HG02798 (cell line): ENCODE measurements around the gene TGFBR3.
"Not testable (repeated sequence)": the region's sequence is repeated elsewhere in the genome, so short reads cannot be mapped to it uniquely, and the experiment has no call there.

ENCODE experiments used
- ATAC-seq: cut with Tn5 transposase; IDR thresholded peaks from one replicate; pipeline ENCODE4 v1.9.1; 2021; ENCODE audit warnings: mild to moderate bottlenecking; ENCODE audit not compliant: unreplicated experiment, poor library complexity

TGFBR3 gene

GRCh38 chr1:91852011-91852410, 33.9 kb downstream of the TGFBR3 start:
- not testable (repeated sequence) for ATAC-seq

GRCh38 chr1:91851130-91852010, 34.6 kb downstream of the TGFBR3 start:
- no peak for ATAC-seq

- ATAC-seq, result no peak
Observed at GRCh38 chr1:91850708-91851107, 35.2 kb downstream of the TGFBR3 start.

- no peak for ATAC-seq
Observed at GRCh38 chr1:91847851-91848250, 38.1 kb downstream of the TGFBR3 start.

- no peak for ATAC-seq
Observed at GRCh38 chr1:91846639-91847013, 39.3 kb downstream of the TGFBR3 start.

- ATAC-seq, result no peak
Observed at GRCh38 chr1:91846007-91846638, 39.8 kb downstream of the TGFBR3 start.

GRCh38 chr1:91844862-91845528, 41.0 kb downstream of the TGFBR3 start:
- no peak for ATAC-seq

GRCh38 chr1:91843843-91844242, 42.1 kb downstream of the TGFBR3 start:
- no peak for ATAC-seq

GRCh38 chr1:91842563-91842962, 43.4 kb downstream of the TGFBR3 start:
- ATAC-seq, result no peak

GRCh38 chr1:91842056-91842455, 43.9 kb downstream of the TGFBR3 start:
- ATAC-seq, result no peak

- not testable (repeated sequence) for ATAC-seq
Observed at GRCh38 chr1:91840276-91840675, 45.7 kb downstream of the TGFBR3 start.

GRCh38 chr1:91836331-91837040, 49.5 kb downstream of the TGFBR3 start:
- ATAC-seq, result no peak

- ATAC-seq, result no peak
Observed at GRCh38 chr1:91835087-91835521, 50.8 kb downstream of the TGFBR3 start.

GRCh38 chr1:91834549-91834948, 51.4 kb downstream of the TGFBR3 start:
- ATAC-seq, result not testable (repeated sequence)

GRCh38 chr1:91833946-91834345, 52.0 kb downstream of the TGFBR3 start:
- no peak for ATAC-seq

- ATAC-seq, result no peak
Observed at GRCh38 chr1:91831132-91831930, 54.6 kb downstream of the TGFBR3 start.

- no peak for ATAC-seq
Observed at GRCh38 chr1:91830242-91831131, 55.5 kb downstream of the TGFBR3 start.

- no peak for ATAC-seq
Observed at GRCh38 chr1:91829293-91830153, 56.4 kb downstream of the TGFBR3 start.
